H1 (cell line): ENCODE data around the gene PRRG1. TPM values are rescaled to one million over a fixed set of nuclear protein-coding genes. Genes with fewer than 3 reads are reported as not detected.

Experiments used
- CTCF ChIA-PET: fragments of 300-600 bp; sonication (Branson Sonifier 250); formaldehyde crosslinking; loops from one replicate; lab custom pipeline; 2021; ENCODE audit not compliant: partially characterized antibody; lab: Charles Lee
- POLR2A ChIA-PET: fragments of 300-600 bp; sonication (Branson Sonifier 250); formaldehyde crosslinking; loops from one replicate; lab custom pipeline; 2021; ENCODE audit warnings: inconsistent platforms; ENCODE audit not compliant: partially characterized antibody; lab: Charles Lee
- DNase-seq, 2 experiments: peaks; one replicate each; pipeline versions ENCODE4 v3.0.0 to v3.0.0-alpha.2; 2010 to 2022; ENCODE audit warnings: low spot score in 2 of 2, low read depth in 1 of 2, mixed read lengths in 1 of 2
- FAIRE-seq: peaks from 2 replicates; lab custom pipeline; 2011; peaks lifted over from hg19 to GRCh38; lab: Jason Lieb, UNC
- H2AFZ ChIP-seq: 2 replicates; pipeline ENCODE4 v1.8.1; 2012; ENCODE audit warnings: low read length, inconsistent platforms
- H2AK5ac ChIP-seq: 2 replicates; pipeline ENCODE4 v1.6.1; 2013; ENCODE audit warnings: low read depth, low read length
- H2BK120ac ChIP-seq: replicated peaks from 2 replicates; pipeline ENCODE3; 2013; ENCODE audit warnings: low read depth, low read length, inconsistent platforms
- H2BK12ac ChIP-seq: 2 replicates; pipeline ENCODE4 v1.6.1; 2013; ENCODE audit warnings: low read depth, low read length
- H2BK15ac ChIP-seq: 2 replicates; pipeline ENCODE4 v1.6.1; 2013; ENCODE audit warnings: low read length
- H2BK20ac ChIP-seq: 2 replicates; pipeline ENCODE4 v1.6.1; 2013; ENCODE audit warnings: low read length
- H2BK5ac ChIP-seq: 2 replicates; pipeline ENCODE4 v1.6.1; 2013; ENCODE audit warnings: low read depth, low read length
- H3K14ac ChIP-seq: 2 replicates; pipeline ENCODE4 v1.6.1; 2013; ENCODE audit warnings: inconsistent platforms; ENCODE audit not compliant: insufficient read length
- H3K18ac ChIP-seq: 2 replicates; pipeline ENCODE4 v1.6.1; 2013; ENCODE audit warnings: low read length; ENCODE audit errors: extremely low read depth
- H3K23ac ChIP-seq: 2 replicates; pipeline ENCODE4 v1.6.1; 2013; ENCODE audit warnings: inconsistent platforms; ENCODE audit not compliant: insufficient read length
- H3K23me2 ChIP-seq: 2 replicates; pipeline ENCODE4 v1.6.1; 2013; ENCODE audit warnings: low read depth, low read length
- H3K27ac ChIP-seq: 2 replicates; pipeline ENCODE4 v1.6.1; 2011; ENCODE audit warnings: low read depth, low read length, inconsistent platforms
- H3K27me3 ChIP-seq, 4 experiments: replicated peaks in 1 of 4; 1 replicate in 1 of 4; 2 replicates in 3 of 4; pipeline versions ENCODE4 v1.6.1 to v1.8.1; 2011 to 2013; ENCODE audit warnings: low read length in 3 of 4, mild to moderate bottlenecking in 3 of 4, inconsistent platforms in 2 of 4, mixed read lengths in 2 of 4, moderate library complexity in 1 of 4; ENCODE audit not compliant: control insufficient read depth in 3 of 4, insufficient read depth in 3 of 4; ENCODE audit errors: extremely low read depth in 1 of 4
- H3K36me3 ChIP-seq, 4 experiments: 2 replicates each; pipeline versions ENCODE4 v1.6.1 to v1.8.1; 2011 to 2013; ENCODE audit warnings: mild to moderate bottlenecking in 4 of 4, low read length in 3 of 4, moderate library complexity in 2 of 4, control low read depth in 1 of 4, inconsistent platforms in 1 of 4; ENCODE audit not compliant: insufficient read depth in 4 of 4, control insufficient read depth in 2 of 4
- H3K4ac ChIP-seq: replicated peaks from 2 replicates; pipeline ENCODE3; 2013; ENCODE audit warnings: low read length, low read depth, mixed read lengths, inconsistent platforms; ENCODE audit not compliant: insufficient read length
- H3K4me1 ChIP-seq, 4 experiments: replicated peaks in 1 of 4; 1 replicate in 1 of 4; 2 replicates in 3 of 4; pipeline versions ENCODE4 v1.6.1 to v1.8.1; 2011 to 2013; ENCODE audit warnings: low read length in 3 of 4, inconsistent platforms in 2 of 4, mixed read lengths in 1 of 4; ENCODE audit not compliant: insufficient read depth in 4 of 4, control insufficient read depth in 3 of 4
- H3K4me2 ChIP-seq, 2 experiments: 2 replicates each; pipeline versions ENCODE4 v1.6.1 to v1.8.1; 2011 to 2013; ENCODE audit warnings: low read depth in 2 of 2, low read length in 2 of 2, control low read depth in 1 of 2, inconsistent platforms in 1 of 2, mild to moderate bottlenecking in 1 of 2; ENCODE audit not compliant: insufficient read depth in 1 of 2
- H3K4me3 ChIP-seq, 4 experiments: fragments of 200-600, 300-600 bp in 1 of 4; sonication (generic), shearing (Covaris generic), sonication (Bioruptor Twin) in 1 of 4; 2 replicates each; pipeline versions ENCODE4 v1.5.1 to v1.8.1; 2011 to 2016; ENCODE audit warnings: low read length in 4 of 4, low read depth in 3 of 4, control low read depth in 2 of 4, inconsistent platforms in 2 of 4, mild to moderate bottlenecking in 2 of 4, mixed read lengths in 1 of 4, moderate library complexity in 1 of 4; ENCODE audit not compliant: insufficient read depth in 2 of 4; ENCODE audit errors: extremely low read depth in 1 of 4
- H3K56ac ChIP-seq: replicated peaks from 2 replicates; pipeline ENCODE3; 2013; ENCODE audit warnings: low read depth, mild to moderate bottlenecking, mixed read lengths, low read length, inconsistent platforms; ENCODE audit not compliant: insufficient read length
- H3K79me1 ChIP-seq: 2 replicates; pipeline ENCODE4 v1.6.1; 2013; ENCODE audit warnings: low read depth, low read length, control low read depth
- H3K79me2 ChIP-seq, 2 experiments: 2 replicates each; pipeline versions ENCODE4 v1.6.1 to v1.8.1; 2012 to 2013; ENCODE audit warnings: low read length in 2 of 2, mild to moderate bottlenecking in 2 of 2, inconsistent platforms in 1 of 2; ENCODE audit not compliant: insufficient read depth in 2 of 2, control insufficient read depth in 1 of 2
- H3K9ac ChIP-seq, 4 experiments: replicated peaks in 1 of 4; 1 replicate in 1 of 4; 2 replicates in 3 of 4; pipeline versions ENCODE4 v1.6.1 to v1.8.1; 2011 to 2013; ENCODE audit warnings: low read depth in 3 of 4, low read length in 3 of 4, control low read depth in 2 of 4, mild to moderate bottlenecking in 2 of 4, moderate library complexity in 2 of 4, inconsistent platforms in 1 of 4; ENCODE audit errors: extremely low read depth in 1 of 4
- H3K9me3 ChIP-seq, 2 experiments: 2 replicates each; pipeline versions ENCODE4 v1.6.1 to v1.8.1; 2012 to 2013; ENCODE audit warnings: mild to moderate bottlenecking in 2 of 2, moderate library complexity in 2 of 2, control low read depth in 1 of 2, inconsistent platforms in 1 of 2, low read depth in 1 of 2, low read length in 1 of 2, mixed read lengths in 1 of 2; ENCODE audit not compliant: insufficient read depth in 2 of 2
- H4K20me1 ChIP-seq, 2 experiments: replicated peaks in 1 of 2; 2 replicates each; pipeline versions ENCODE3 to v1.8.1; 2011 to 2013; ENCODE audit warnings: inconsistent platforms in 2 of 2, low read length in 2 of 2, mild to moderate bottlenecking in 1 of 2; ENCODE audit not compliant: insufficient read depth in 2 of 2, control insufficient read depth in 1 of 2
- H4K5ac ChIP-seq: 2 replicates; pipeline ENCODE4 v1.6.1; 2013; ENCODE audit warnings: low read length, low read depth, mixed read lengths, inconsistent platforms; ENCODE audit not compliant: insufficient read length
- H4K8ac ChIP-seq: 2 replicates; pipeline ENCODE4 v1.8.0; 2013; ENCODE audit warnings: mild to moderate bottlenecking, moderate library complexity, low read length, inconsistent platforms; ENCODE audit not compliant: insufficient read depth; ENCODE audit errors: extremely low read depth
- H4K91ac ChIP-seq: replicated peaks from 2 replicates; pipeline ENCODE3; 2013; ENCODE audit warnings: low read length, mixed read lengths, inconsistent platforms; ENCODE audit not compliant: insufficient read length
- CHD2 ChIP-seq: IDR thresholded peaks from 2 replicates; pipeline ENCODE4 v1.6.1; 2012; ENCODE audit warnings: low read length, improper control_type of control experiment
- EZH2 ChIP-seq: fragments of 200-600 bp; sonication (generic); IDR thresholded peaks from 2 replicates; pipeline ENCODE4 v1.7.1; 2012; ENCODE audit warnings: low read depth, mild to moderate bottlenecking, moderate library complexity, low read length, inconsistent platforms; ENCODE audit not compliant: severe bottlenecking
- GABPA ChIP-seq: IDR thresholded peaks from 2 replicates; pipeline ENCODE4 v1.6.1; 2011; ENCODE audit warnings: mild to moderate bottlenecking, low read length, moderate library complexity, borderline replicate concordance; ENCODE audit not compliant: insufficient read depth
- NANOG ChIP-seq: IDR thresholded peaks from 2 replicates; pipeline ENCODE4 v1.6.1; 2011; ENCODE audit warnings: low read length, low read depth, mild to moderate bottlenecking, inconsistent platforms; ENCODE audit not compliant: insufficient read depth, poor library complexity, severe bottlenecking
- PHF8 ChIP-seq: fragments of 200-600 bp; sonication (generic); conservative IDR thresholded peaks from 2 replicates; pipeline ENCODE4 v1.7.1; 2012; ENCODE audit warnings: low read depth, mild to moderate bottlenecking, inconsistent platforms, low read length, moderate library complexity
- POLR2AphosphoS5 ChIP-seq: IDR thresholded peaks from 2 replicates; pipeline ENCODE4 v1.6.1; 2011; ENCODE audit warnings: low read depth, low read length
- RFX5 ChIP-seq: IDR thresholded peaks from 2 replicates; pipeline ENCODE4 v1.6.1; 2011; ENCODE audit warnings: low read depth, low read length, improper control_type of control experiment, borderline replicate concordance
- USF2 ChIP-seq: IDR thresholded peaks from 2 replicates; pipeline ENCODE4 v1.6.1; 2011; ENCODE audit warnings: low read length, improper control_type of control experiment
- ZNF274 ChIP-seq: IDR thresholded peaks from 2 replicates; pipeline ENCODE4 v1.7.0; 2012; ENCODE audit warnings: low read length, borderline replicate concordance; ENCODE audit errors: extremely low read depth
- WGBS, 2 experiments: shearing (Covaris generic) in 1 of 2; methylation state at CpG; one replicate each; pipeline versions ENCODE4 v1.1.6 to v1.1.7; 2013 to 2015; ENCODE audit warnings: low lambda C conversion rate in 2 of 2, mixed read lengths in 2 of 2, inconsistent platforms in 1 of 2, low coverage in 1 of 2, missing lambda C conversion rate in 1 of 2; ENCODE audit not compliant: insufficient replicate concordance in 2 of 2, insufficient coverage in 1 of 2, insufficient read length in 1 of 2; ENCODE audit errors: extremely low coverage in 1 of 2, missing lambda C conversion rate in 1 of 2; 5-methylcytosine and 5-hydroxymethylcytosine counted together
- polyA plus RNA-seq, 7 experiments: library from polyadenylated mRNA; depleted of rRNA in 3 of 7; stranded (reverse) in 5 of 7; unstranded in 2 of 7; fragments of >200 nt in 5 of 7; fragments of 200-250 nt in 2 of 7; gene quantifications; 1 replicate in 5 of 7; 2 replicates in 1 of 7; 4 replicates in 1 of 7; pipeline versions ENCODE4 v1.2.1 to v1.2.3, GENCODE V29; 2011 to 2013; ENCODE audit warnings: missing spikeins in 2 of 7, mixed read lengths in 2 of 7
- total RNA-seq: library from RNA; stranded (reverse); fragmentation: NEBNext Ultra II Directional; extraction: Animal tissue kit (Norgen Biotek cat#: 25700); gene quantifications from 2 replicates; pipeline ENCODE4 v1.2.1, GENCODE V29; 2021

PRRG1 gene
- total and polyA plus RNA-seq, 2 of the 8 experiments (the other 6 are each of a cell fraction or from before 2014, with no cell fraction given), result 10.2 to 10.5 TPM

DNA sequence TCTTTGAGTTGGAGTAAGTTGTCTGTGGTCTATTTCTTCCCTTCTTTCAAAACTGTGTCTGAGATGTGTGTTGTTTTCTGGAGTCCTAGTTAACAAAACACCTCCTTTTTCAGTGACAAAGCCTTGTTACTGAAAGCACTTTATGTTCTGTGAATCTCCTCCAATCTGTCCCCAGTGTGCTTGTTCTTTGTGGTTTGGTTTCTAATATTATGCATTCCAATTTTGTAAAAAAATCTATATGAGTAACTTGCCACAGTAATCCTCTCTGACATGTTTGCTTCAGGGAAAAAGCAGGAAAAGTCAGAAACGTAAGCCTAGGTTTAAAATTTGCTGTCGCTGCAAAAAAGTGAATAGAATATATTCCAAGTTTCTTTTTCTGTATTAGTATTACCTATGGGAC is 12.4 kb downstream of the PRRG1 start:
- Histone ChIP-seq H3K4ac (no peak overlapping the region), H3K27me3 (no peaks in the 10 kb centered on the region), H2BK15ac (no peak overlapping the region), H3K79me1 (no peaks in the 10 kb centered on the region), H3K23ac (no peak overlapping the region), H3K4me1 (no peaks in the 10 kb centered on the region), H3K4me3 (no peak overlapping the region), H3K4me2 (no peak overlapping the region), H3K9me3 (no peaks in the 10 kb centered on the region), H4K91ac (no peak overlapping the region), H2AFZ (no peak overlapping the region), H4K8ac (no peak overlapping the region), H3K18ac (no peak overlapping the region), H3K14ac (no peak overlapping the region), H2BK20ac (no peak overlapping the region), H2BK120ac (no peak overlapping the region), H3K36me3 (no peaks in the 10 kb centered on the region), H3K56ac (no peak overlapping the region), H2BK12ac (no peak overlapping the region), H3K9ac (no peak overlapping the region), H3K23me2 (no peaks in the 10 kb centered on the region), H2BK5ac (no peak overlapping the region), H4K5ac (no peak overlapping the region), H2AK5ac (no peak overlapping the region), H4K20me1 (no peaks in the 10 kb centered on the region), H3K27ac (no peak overlapping the region), H3K79me2 (peaks cover 0 to 87% of the 10 kb centered on the region in 2 experiments; a peak in 2 of 4 replicates)
- CTCF ChIA-PET, result no interaction called here
- DNase-seq (no peak), FAIRE-seq (no peak)
- WGBS, 2 experiments, result 95% methylated on average over 2 of the region's 2 CpGs; no CpG with 5 or more reads in 1 of the 2 experiments
- POLR2A ChIA-PET, result interaction anchor here (1.7 kb wide), 1 partner anchor 12 kb away, joined by 3 read pairs; the partner anchor contains the start of gene PRRG1
- no peak for TF ChIP-seq EZH2
- TF ChIP-seq PHF8, result no peak
- TF ChIP-seq GABPA, result no peak
- TF ChIP-seq RFX5, result no peak
- TF ChIP-seq ZNF274, result no peak
- no peak for TF ChIP-seq NANOG
- TF ChIP-seq POLR2AphosphoS5, result no peak
- TF ChIP-seq USF2, result no peak
- TF ChIP-seq CHD2, result no peak
